CD1c-positive myeloid dendritic cell (primary cell): ENCODE results near the gene MICAL3.
A peak's percentile ranks its signal among the peaks of the same experiment; 100 is the strongest.

Source experiments
- DNase-seq: peaks from one replicate; pipeline ENCODE4 v3.0.0-alpha.2; 2016; ENCODE audit errors: extremely low spot score

The MICAL3 gene

DNA sequence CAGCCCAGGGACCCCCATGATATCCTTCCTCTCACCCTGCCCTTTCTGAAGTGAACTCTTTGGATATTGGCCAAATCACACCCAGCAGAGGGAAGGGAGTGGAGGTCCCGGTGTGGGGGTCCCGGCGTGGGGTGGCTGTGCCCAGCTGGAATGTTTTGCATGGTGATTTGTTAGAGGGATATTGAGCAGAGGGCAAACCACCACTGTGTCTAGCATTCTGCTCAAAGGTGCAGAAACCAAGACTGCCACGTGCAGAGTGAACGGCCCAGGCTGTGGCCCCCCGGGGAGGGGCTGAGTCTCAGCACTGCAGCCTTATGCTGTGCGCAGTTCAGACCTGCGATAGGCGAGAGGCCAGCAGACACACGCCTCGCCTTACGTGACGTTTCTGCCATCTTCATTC is 242.2 kb downstream of the MICAL3 start:
- DNase-seq = no peak

- peak; percentile 92 for DNase-seq
Measured at GRCh38 chr22:17781319-17782031, 242.9 kb downstream of the MICAL3 start.

GRCh38 chr22:17780741-17781318 is 243.5 kb downstream of the MICAL3 start:
- no peak for DNase-seq

GRCh38 chr22:17780116-17780740 is 244.1 kb downstream of the MICAL3 start:
- no peak for DNase-seq

DNA sequence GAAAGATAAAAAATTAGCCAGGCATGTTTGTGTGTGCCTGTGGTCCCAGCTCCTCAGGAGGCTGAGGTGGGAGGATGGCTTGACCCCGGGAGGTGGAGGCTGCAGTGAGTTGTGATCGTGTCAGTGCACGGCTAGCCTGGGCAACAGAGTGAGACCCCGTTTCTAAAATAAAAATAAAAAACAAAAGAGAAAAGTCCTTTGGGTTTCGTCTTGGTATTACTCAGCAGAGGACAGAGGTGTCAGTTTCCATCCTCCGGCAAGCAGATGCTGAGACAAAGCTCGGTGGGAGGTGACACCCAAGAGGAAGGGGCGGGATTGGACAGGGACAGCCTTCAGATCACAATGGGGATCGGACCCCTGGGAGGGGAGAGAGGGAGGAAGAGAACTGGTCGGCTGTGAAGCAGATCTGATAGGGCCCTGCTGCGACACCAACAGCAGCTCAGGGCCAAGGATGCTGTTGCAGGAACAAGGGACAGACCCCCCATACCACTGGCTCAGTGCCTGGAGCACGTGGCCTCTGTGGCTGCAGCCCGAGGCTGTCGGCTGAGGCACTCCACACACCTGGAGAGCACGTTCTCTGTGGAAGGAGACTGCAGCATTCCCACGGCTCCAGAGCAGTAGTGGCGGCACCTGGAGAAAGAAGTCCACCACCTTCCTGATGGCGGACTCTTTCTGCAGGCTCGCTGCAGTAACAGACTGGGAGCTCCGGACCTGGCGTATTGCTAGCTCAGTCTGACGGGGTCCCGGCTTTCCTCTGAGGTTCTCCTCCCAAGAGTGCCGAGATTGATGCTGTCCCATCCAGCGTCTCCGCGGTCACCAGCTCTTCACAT is 244.9 kb downstream of the MICAL3 start:
- no peak for DNase-seq

DNA sequence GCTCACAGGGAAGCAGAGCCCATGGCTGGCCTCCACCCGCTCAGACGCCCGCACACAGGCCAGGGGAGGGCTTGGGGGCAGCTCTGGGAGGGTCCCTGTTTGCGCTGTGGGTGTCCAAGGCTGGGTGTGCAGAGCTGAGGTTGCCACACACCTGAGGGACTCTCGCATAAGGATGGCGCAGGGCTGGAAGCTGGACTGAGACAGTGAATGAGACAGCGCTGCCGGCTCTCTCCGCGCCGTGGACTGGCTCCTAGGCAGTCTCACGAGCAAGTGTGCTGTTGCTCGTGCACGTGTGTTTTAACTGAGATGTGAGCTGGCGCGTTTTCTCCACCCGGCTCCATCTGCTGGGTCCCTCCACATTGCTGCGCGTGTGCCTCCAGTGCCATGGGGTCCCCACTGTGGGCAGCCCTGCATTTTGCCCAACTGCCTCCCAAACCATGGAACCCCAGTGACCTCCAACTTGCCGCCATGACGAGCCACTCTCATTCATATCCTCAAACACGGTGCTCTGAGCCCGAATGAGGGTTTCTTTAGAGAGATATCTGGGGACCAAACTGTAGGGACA is 245.9 kb downstream of the MICAL3 start:
- no peak for DNase-seq

GRCh38 chr22:17777717-17778044 is 246.7 kb downstream of the MICAL3 start:
- no peak for DNase-seq

GRCh38 chr22:17777005-17777716 is 247.2 kb downstream of the MICAL3 start:
- DNase-seq = peak; percentile 94

GRCh38 chr22:17775781-17776465 is 248.4 kb downstream of the MICAL3 start:
- no peak for DNase-seq

DNA sequence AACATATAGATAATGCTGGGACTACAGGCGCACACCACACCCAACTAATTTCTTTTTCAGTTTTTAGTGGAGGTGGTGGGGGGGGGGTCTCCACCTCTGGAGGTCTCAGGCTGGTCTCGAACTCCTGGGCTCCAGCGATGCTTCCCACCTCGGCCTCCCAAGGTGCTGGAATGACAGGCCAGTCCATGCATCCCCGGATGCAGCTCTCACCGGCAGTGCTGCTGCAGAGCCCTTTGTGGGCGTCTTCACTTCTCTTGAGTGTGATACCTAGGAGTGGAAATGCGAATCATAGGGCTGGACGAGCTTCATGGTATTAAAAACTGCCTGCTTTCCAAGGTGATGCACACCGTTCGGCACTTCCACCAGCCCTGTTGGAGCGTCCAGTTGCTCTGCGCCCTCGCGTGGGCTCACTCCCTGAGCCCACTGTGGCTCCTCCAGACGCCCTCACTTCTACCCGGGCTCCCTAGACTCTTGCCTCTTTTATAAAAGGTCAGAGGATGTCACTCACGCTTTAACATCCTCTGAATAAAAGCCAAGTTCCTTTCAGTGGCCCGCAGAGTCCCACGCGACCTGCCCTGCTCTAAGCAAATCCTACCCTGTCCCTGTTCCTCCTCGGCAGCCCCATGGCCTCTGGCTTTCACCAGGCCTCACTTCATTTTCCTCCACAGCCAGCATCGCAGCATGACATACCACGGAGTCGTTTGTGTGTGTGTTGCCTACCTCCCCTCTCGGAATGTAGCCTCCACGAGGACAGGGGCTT is 249.3 kb downstream of the MICAL3 start:
- peak; percentile 74 for DNase-seq

- DNase-seq = peak; percentile 91
Measured at GRCh38 chr22:17774206-17774925, 250.0 kb downstream of the MICAL3 start, which contains the start of gene BID. BID (minus strand) TSS chr22:17774469; CDS start chr22:17750116, 24,353 bp downstream.

- peak; percentile 46 for DNase-seq
Measured at GRCh38 chr22:17773606-17774205, 250.7 kb downstream of the MICAL3 start.

DNA sequence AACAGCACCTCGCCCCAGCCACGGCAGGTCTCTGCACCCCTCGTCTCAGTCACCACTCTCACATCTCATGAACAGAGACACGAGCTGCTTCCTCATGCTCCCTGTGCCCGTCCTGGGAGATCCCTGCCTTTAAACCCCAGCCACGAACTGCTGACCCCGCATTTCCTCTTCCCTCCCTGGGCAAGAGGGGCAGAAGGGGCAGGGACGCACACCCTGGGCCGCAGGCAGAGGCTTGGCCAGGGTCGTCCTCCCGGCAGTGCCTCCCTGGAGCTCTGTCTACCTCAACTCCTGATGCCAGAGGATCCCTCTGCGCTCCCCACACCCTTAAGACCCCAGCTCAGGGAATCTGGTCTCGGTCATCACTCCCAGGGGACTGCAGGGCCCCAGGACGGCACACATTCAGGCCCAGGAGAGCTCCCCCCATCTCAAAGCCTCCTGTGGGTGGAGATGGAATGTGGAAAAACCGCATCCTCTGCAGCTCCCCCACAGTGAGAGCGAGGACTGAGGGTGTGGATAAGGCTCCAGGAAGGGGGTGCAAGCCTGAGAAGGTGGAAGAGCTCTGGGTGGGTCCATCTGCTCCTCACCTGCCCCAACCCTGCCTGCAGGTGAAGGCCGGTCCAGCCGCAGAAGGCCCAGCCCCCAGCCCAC is 251.3 kb downstream of the MICAL3 start:
- peak; percentile 64 for DNase-seq

DNA sequence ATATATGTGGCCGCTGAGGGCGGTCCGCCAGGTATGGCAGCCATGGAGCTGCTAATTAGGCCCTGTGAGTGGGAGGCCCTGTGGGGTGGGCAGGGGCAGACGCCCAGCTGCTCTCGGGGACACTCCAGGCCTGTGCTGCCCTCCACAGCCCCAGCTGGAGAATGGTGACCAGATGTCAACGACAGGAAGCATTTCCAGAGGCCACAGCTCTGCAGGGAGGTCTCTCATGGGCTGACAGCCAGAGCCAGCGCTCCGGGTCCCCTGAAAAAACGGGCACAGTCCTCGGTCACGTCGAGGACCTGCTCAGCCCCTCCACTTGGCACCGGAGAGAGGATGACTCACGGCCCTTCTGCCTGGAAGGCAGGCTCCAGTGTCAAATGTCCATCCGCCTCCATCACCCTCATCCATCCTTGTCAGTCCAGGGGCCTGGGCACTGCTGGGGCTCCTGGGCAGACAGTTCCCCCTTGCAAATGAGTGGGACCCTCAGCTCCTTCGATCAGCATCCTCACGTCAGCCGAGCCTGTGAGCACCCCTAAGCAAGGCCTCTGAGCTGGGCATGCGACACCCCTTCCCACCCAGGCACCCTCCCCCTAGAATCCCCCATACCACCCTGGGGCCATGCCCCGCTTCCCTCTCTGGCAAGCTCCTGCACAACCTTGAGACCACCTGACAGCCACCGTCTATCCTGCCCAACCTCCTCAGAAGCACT is 252.0 kb downstream of the MICAL3 start:
- peak; percentile 38 for DNase-seq

- no peak for DNase-seq
Measured at GRCh38 chr22:17770180-17771077, 253.9 kb downstream of the MICAL3 start.

GRCh38 chr22:17769716-17770082 is 254.7 kb downstream of the MICAL3 start:
- no peak for DNase-seq
